ENCODE measurements around the gene TMEM87B.

DNA sequence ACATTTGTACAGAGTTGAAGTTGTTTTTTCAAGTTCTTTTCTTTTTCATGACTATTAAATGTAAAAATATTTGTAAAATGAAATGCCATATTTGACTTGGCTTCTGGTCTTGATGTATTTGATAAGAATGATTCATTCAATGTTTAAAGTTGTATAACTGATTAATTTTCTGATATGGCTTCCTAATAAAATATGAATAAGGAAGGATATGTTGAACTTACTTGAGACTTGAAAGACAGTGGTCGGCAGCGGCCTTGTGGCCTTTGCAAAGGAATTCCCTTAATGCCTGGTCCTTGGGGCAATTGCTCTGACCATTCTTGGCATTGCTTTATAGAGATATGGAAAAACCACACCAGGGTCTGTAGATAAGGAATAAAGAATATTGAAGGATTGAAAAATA, 25.9 kb upstream of the TMEM87B start:
- TF ChIP-seq, protein P1, sequence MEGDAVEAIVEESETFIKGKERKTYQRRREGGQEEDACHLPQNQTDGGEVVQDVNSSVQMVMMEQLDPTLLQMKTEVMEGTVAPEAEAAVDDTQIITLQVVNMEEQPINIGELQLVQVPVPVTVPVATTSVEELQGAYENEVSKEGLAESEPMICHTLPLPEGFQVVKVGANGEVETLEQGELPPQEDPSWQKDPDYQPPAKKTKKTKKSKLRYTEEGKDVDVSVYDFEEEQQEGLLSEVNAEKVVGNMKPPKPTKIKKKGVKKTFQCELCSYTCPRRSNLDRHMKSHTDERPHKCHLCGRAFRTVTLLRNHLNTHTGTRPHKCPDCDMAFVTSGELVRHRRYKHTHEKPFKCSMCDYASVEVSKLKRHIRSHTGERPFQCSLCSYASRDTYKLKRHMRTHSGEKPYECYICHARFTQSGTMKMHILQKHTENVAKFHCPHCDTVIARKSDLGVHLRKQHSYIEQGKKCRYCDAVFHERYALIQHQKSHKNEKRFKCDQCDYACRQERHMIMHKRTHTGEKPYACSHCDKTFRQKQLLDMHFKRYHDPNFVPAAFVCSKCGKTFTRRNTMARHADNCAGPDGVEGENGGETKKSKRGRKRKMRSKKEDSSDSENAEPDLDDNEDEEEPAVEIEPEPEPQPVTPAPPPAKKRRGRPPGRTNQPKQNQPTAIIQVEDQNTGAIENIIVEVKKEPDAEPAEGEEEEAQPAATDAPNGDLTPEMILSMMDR (IDR thresholded peaks at IDR 0.05) = no peak
- TF ChIP-seq POLR2A (IDR thresholded peaks at IDR 0.05) (no peak), POLR2AphosphoS5 (IDR thresholded peaks at IDR 0.05) (no peak), EP300 (IDR thresholded peaks at IDR 0.05; ENCODE audit: low read depth) (no peak)

Measured in transverse colon (tissue), 4 donors.